PC-3 (cell line): Measurements from ENCODE around the gene SLC7A1. TPM values are rescaled to one million over a fixed set of nuclear protein-coding genes. Genes with fewer than 3 reads are reported as not detected.

Source experiments
- ATAC-seq: fragments of 200-7000 bp; cut with Tn5 transposase; 2 replicates; pipeline ENCODE4 v1.9.1; 2020; ENCODE audit warnings: mild to moderate bottlenecking, moderate library complexity
- BruUV-seq: library from RNA; stranded (reverse); fragments of 400-500 nt; replicated peaks from 2 replicates; lab custom pipeline; 2021; lab: Mats Ljungman, UMichigan
- CTCF ChIA-PET: fragments of 300-600 bp; sonication (Branson Sonifier 250); formaldehyde crosslinking; loops from one replicate; lab custom pipeline; 2022; ENCODE audit warnings: antibody characterized with exemption; lab: Charles Lee
- POLR2A ChIA-PET: fragments of 300-600 bp; sonication (Branson Sonifier 250); formaldehyde crosslinking; loops from one replicate; lab custom pipeline; 2022; ENCODE audit warnings: antibody characterized with exemption; ENCODE audit not compliant: unreplicated experiment; lab: Charles Lee
- DNase-seq: peaks from one replicate; pipeline ENCODE4 v3.0.0-alpha.2; 2015
- H2AFZ ChIP-seq: fragments of 300-600 bp; sonication (generic); 2 replicates; pipeline ENCODE4 v1.6.0; 2016; ENCODE audit warnings: antibody characterized with exemption, low read length
- H3F3A ChIP-seq: fragments of 300-600 bp; sonication (generic); one replicate; pipeline ENCODE4 v1.6.0; 2017; ENCODE audit warnings: antibody characterized with exemption, low read length, control low read depth, mild to moderate bottlenecking; ENCODE audit not compliant: unreplicated experiment
- H3K27ac ChIP-seq: fragments of 300-600 bp; sonication (generic); 2 replicates; pipeline ENCODE4 v1.5.1; 2016; ENCODE audit warnings: mild to moderate bottlenecking, low read length
- H3K27me3 ChIP-seq: fragments of 300-600 bp; sonication (generic); 2 replicates; pipeline ENCODE4 v1.6.1; 2016; ENCODE audit warnings: low read length, mixed read lengths
- H3K36me3 ChIP-seq: fragments of 300-600 bp; sonication (generic); 2 replicates; pipeline ENCODE4 v1.6.1; 2016; ENCODE audit warnings: low read depth, mixed run types, low read length, mixed read lengths
- H3K4me1 ChIP-seq: fragments of 300-600 bp; sonication (generic); 2 replicates; pipeline ENCODE4 v1.5.1; 2016; ENCODE audit warnings: low read length; ENCODE audit not compliant: insufficient read depth
- H3K4me2 ChIP-seq: fragments of 300-600 bp; sonication (generic); 2 replicates; pipeline ENCODE4 v1.6.0; 2016; ENCODE audit warnings: low read length
- H3K4me3 ChIP-seq: fragments of 300-600 bp; sonication (generic); 2 replicates; pipeline ENCODE4 v1.5.1; 2016; ENCODE audit warnings: mild to moderate bottlenecking, low read length, mixed read lengths
- H3K79me2 ChIP-seq: fragments of 300-600 bp; sonication (generic); 2 replicates; pipeline ENCODE4 v1.6.1; 2017; ENCODE audit warnings: low read length, mixed read lengths
- H3K9ac ChIP-seq: fragments of 300-600 bp; sonication (generic); 2 replicates; pipeline ENCODE4 v1.6.0; 2016; ENCODE audit warnings: mild to moderate bottlenecking, low read length
- H3K9me2 ChIP-seq: fragments of 300-600 bp; sonication (generic); replicated peaks from 2 replicates; pipeline ENCODE4 v1.6.1; 2016; ENCODE audit warnings: mixed run types, low read length, mixed read lengths
- H3K9me3 ChIP-seq: fragments of 300-600 bp; sonication (generic); 2 replicates; pipeline ENCODE4 v1.6.1; 2016; ENCODE audit warnings: low read length, mixed read lengths
- H4K20me1 ChIP-seq: fragments of 300-600 bp; sonication (generic); 2 replicates; pipeline ENCODE4 v1.6.1; 2016; ENCODE audit warnings: low read length, mixed read lengths
- CTCF ChIP-seq: fragments of 300-600 bp; sonication (generic); conservative IDR thresholded peaks from 2 replicates; pipeline ENCODE4 v1.5.1; 2017; ENCODE audit warnings: antibody characterized with exemption, low read depth, mild to moderate bottlenecking, low read length
- EZH2 ChIP-seq: fragments of 300-600 bp; sonication (generic); IDR thresholded peaks from one replicate; pipeline ENCODE4 v1.6.1; 2017; ENCODE audit warnings: antibody characterized with exemption, mild to moderate bottlenecking, low read length; ENCODE audit not compliant: unreplicated experiment
- EZH2phosphoT487 ChIP-seq: fragments of 300-600 bp; sonication (generic); IDR thresholded peaks from 2 replicates; pipeline ENCODE4 v1.6.1; 2018; ENCODE audit warnings: mild to moderate bottlenecking, antibody characterized with exemption, low read length, borderline replicate concordance
- intact Hi-C: fragments of 100-400 bp; cut with micrococcal nuclease; formaldehyde crosslinking; loops from 2 replicates; pipeline ENCODE4 v1.9.0; 2023
- total RNA-seq: library from RNA; depleted of rRNA; stranded (reverse); fragments of >200 nt; gene quantifications from 2 replicates; pipeline ENCODE4 v1.2.3, GENCODE V29; 2014

Gene SLC7A1
- total RNA-seq, 1 experiment from 2014 or later: 19.5 TPM

GRCh38 chr13:29532821-29533220 lies 62.7 kb downstream of the SLC7A1 start:
- H3K4me2 ChIP-seq: no peak overlapping the region
- no peaks in the 10 kb centered on the region for H3F3A ChIP-seq
- no peaks in the 10 kb centered on the region for H3K9me3 ChIP-seq
- H3K4me3 ChIP-seq: no peak overlapping the region
- no peaks in the 10 kb centered on the region for H3K4me1 ChIP-seq
- no peaks in the 10 kb centered on the region for H4K20me1 ChIP-seq
- ChIA-PET CTCF (no interaction called here), POLR2A (no interaction called here)
- H3K27me3 ChIP-seq: no peaks in the 10 kb centered on the region
- H3K36me3 ChIP-seq: peaks cover 37% of the 10 kb centered on the region
- H2AFZ ChIP-seq: no peak overlapping the region
- TF ChIP-seq CTCF (no peak), EZH2phosphoT487 (no peak), EZH2 (no peak)
- DNase-seq (no peak), ATAC-seq (no peak)
- 0 out of 2 replicates have a peak, but pooled peaks cover 10% of the 10 kb centered on the region for H3K79me2 ChIP-seq
- H3K27ac ChIP-seq: no peak overlapping the region
- H3K9me2 ChIP-seq: no peaks in the 10 kb centered on the region
- intact Hi-C loops: no loop called here
- no TSS peak for BruUV-seq
- no peak overlapping the region for H3K9ac ChIP-seq

GRCh38 chr13:29532116-29532515 lies 63.4 kb downstream of the SLC7A1 start:
- BruUV-seq: no TSS peak
- Histone ChIP-seq H3K27me3 (no peaks in the 10 kb centered on the region), H2AFZ (no peak overlapping the region), H3F3A (no peaks in the 10 kb centered on the region), H3K9ac (no peak overlapping the region), H3K79me2 (0 out of 2 replicates have a peak, but pooled peaks cover 3% of the 10 kb centered on the region), H3K4me2 (no peak overlapping the region), H3K4me3 (no peak overlapping the region), H3K9me3 (no peaks in the 10 kb centered on the region), H3K27ac (no peak overlapping the region), H3K36me3 (peaks cover 41% of the 10 kb centered on the region), H4K20me1 (no peaks in the 10 kb centered on the region), H3K9me2 (no peaks in the 10 kb centered on the region), H3K4me1 (no peaks in the 10 kb centered on the region)
- POLR2A ChIA-PET: no interaction called here
- CTCF ChIA-PET: no interaction called here
- TF ChIP-seq CTCF (no peak), EZH2phosphoT487 (no peak), EZH2 (no peak)
- DNase-seq (no peak), ATAC-seq (no peak)
- intact Hi-C loops: no loop called here

- Histone ChIP-seq H2AFZ (no peak overlapping the region), H3K9me3 (no peaks in the 10 kb centered on the region), H3K27ac (no peak overlapping the region), H3K9ac (no peak overlapping the region), H3F3A (no peaks in the 10 kb centered on the region), H3K4me3 (no peak overlapping the region), H3K4me2 (no peak overlapping the region), H3K4me1 (no peaks in the 10 kb centered on the region), H3K79me2 (no peaks in the 10 kb centered on the region), H3K27me3 (no peaks in the 10 kb centered on the region), H3K9me2 (no peaks in the 10 kb centered on the region), H4K20me1 (no peaks in the 10 kb centered on the region), H3K36me3 (peaks cover 37% of the 10 kb centered on the region)
- no peak for DNase-seq
- POLR2A ChIA-PET: no interaction called here
- no TSS peak for BruUV-seq
- CTCF ChIA-PET: no interaction called here
- intact Hi-C loops: no loop called here
- TF ChIP-seq CTCF (no peak), EZH2phosphoT487 (no peak), EZH2 (no peak)
- ATAC-seq: no peak
Observed at GRCh38 chr13:29530901-29531300, 64.6 kb downstream of the SLC7A1 start.
